Caco-2 (cell line): ENCODE data around the gene SQOR. TPM values are rescaled to one million over a fixed set of nuclear protein-coding genes. Genes with fewer than 3 reads are reported as not detected.
A peak's percentile ranks its signal among the peaks of the same experiment; 100 is the strongest.

Experiments
- BruUV-seq: library from RNA; stranded (reverse); fragments of 400-500 nt; replicated peaks from 2 replicates; lab custom pipeline; 2021; lab: Mats Ljungman, UMichigan
- CTCF ChIA-PET: fragments of 300-600 bp; sonication (Branson Sonifier 250); formaldehyde crosslinking; loops from one replicate; lab custom pipeline; 2022; ENCODE audit warnings: antibody characterized with exemption; lab: Charles Lee
- POLR2A ChIA-PET: fragments of 300-600 bp; sonication (Branson Sonifier 250); formaldehyde crosslinking; loops from one replicate; lab custom pipeline; 2022; ENCODE audit warnings: antibody characterized with exemption; lab: Charles Lee
- DNase-seq, 2 experiments: peaks; one replicate each; pipeline versions ENCODE4 v3.0.0 to v3.0.0-alpha.2; 2020 to 2022
- H3K27me3 ChIP-seq: replicated peaks from 2 replicates; pipeline ENCODE4 v1.6.0; 2011; ENCODE audit warnings: low read length; ENCODE audit not compliant: control insufficient read depth, insufficient read depth
- H3K36me3 ChIP-seq: 2 replicates; pipeline ENCODE4 v1.5.1; 2011; ENCODE audit warnings: low read length; ENCODE audit not compliant: control insufficient read depth, insufficient read depth
- H3K4me1 ChIP-seq: fragments of 250-450 bp; sonication (Bioruptor Pico); 2 replicates; pipeline ENCODE4 v1.5.1; 2020; ENCODE audit warnings: mild to moderate bottlenecking
- H3K4me3 ChIP-seq: 2 replicates; pipeline ENCODE4 v1.5.1; 2011; ENCODE audit warnings: low read depth, mild to moderate bottlenecking, control low read depth, low read length
- H3K9me3 ChIP-seq: fragments of 250-450 bp; sonication (Bioruptor Pico); 2 replicates; pipeline ENCODE4 v1.5.1; 2020; ENCODE audit warnings: mild to moderate bottlenecking, moderate library complexity
- H3K27ac Mint-ChIP-seq: one replicate; pipeline ENCODE4 v1.8.0; 2022; ENCODE audit warnings: mixed read lengths; ENCODE audit not compliant: unreplicated experiment
- H3K27me3 Mint-ChIP-seq: one replicate; pipeline ENCODE4 v1.8.0; 2022; ENCODE audit warnings: mixed read lengths; ENCODE audit not compliant: insufficient read depth, unreplicated experiment
- H3K36me3 Mint-ChIP-seq: one replicate; pipeline ENCODE4 v1.8.0; 2022; ENCODE audit warnings: mild to moderate bottlenecking, mixed read lengths; ENCODE audit not compliant: insufficient read depth, unreplicated experiment
- H3K4me1 Mint-ChIP-seq: one replicate; pipeline ENCODE4 v1.8.0; 2022; ENCODE audit warnings: low read depth, mixed read lengths; ENCODE audit not compliant: unreplicated experiment
- H3K4me3 Mint-ChIP-seq: one replicate; pipeline ENCODE4 v1.8.0; 2022; ENCODE audit warnings: mild to moderate bottlenecking, moderate library complexity, mixed read lengths; ENCODE audit not compliant: unreplicated experiment
- H3K9me3 Mint-ChIP-seq: one replicate; pipeline ENCODE4 v1.8.0; 2022; ENCODE audit warnings: mixed read lengths; ENCODE audit not compliant: unreplicated experiment
- intact Hi-C: fragments of 100-400 bp; cut with micrococcal nuclease; formaldehyde crosslinking; loops from one replicate; pipeline ENCODE4 v1.10.0; 2022; ENCODE audit not compliant: unreplicated experiment
- total RNA-seq: library from RNA; stranded (reverse); gene quantifications from 2 replicates; pipeline ENCODE4 v1.2.3, GENCODE V29; 2022
- TF ChIP-seq, protein P1 (sequence below), 2 experiments: fragments of 200-600 bp in 1 of 2; IDR thresholded peaks; 1 replicate in 1 of 2; 2 replicates in 1 of 2; pipeline versions ENCODE4 v1.5.1 to v1.8.0; 2011 to 2022; ENCODE audit warnings: antibody characterized with exemption in 1 of 2, control low read depth in 1 of 2, inconsistent platforms in 1 of 2, low read depth in 1 of 2, low read length in 1 of 2, mild to moderate bottlenecking in 1 of 2, moderate library complexity in 1 of 2; ENCODE audit not compliant: insufficient read depth in 1 of 2, severe bottlenecking in 1 of 2, unreplicated experiment in 1 of 2

The SQOR gene
- total RNA-seq, 1 experiment from 2014 or later, result 5.0 TPM

DNA sequence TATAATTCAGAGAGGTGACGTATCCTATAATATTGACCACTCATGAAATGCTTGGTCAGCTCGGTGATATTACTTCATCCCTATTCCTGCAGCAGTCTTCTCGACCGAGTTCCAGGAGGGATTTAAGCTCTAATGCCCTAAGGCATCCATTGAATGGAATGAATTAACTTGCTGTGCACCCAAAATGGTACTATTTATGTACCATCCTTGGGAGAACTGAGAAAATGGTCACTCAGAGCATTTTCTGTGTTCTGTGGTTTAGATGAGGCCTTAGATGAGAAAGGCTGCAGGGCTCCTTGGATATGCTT, 47.0 kb upstream of the SQOR start:
- TSS peak; percentile 70 for BruUV-seq
- POLR2A ChIA-PET, result interaction anchor here (0.6 to 1.2 kb wide), 6 partner anchors 7 to 1480 kb away, joined by 3 to 9 read pairs (median 4); no protein-coding TSS in a partner anchor

DNA sequence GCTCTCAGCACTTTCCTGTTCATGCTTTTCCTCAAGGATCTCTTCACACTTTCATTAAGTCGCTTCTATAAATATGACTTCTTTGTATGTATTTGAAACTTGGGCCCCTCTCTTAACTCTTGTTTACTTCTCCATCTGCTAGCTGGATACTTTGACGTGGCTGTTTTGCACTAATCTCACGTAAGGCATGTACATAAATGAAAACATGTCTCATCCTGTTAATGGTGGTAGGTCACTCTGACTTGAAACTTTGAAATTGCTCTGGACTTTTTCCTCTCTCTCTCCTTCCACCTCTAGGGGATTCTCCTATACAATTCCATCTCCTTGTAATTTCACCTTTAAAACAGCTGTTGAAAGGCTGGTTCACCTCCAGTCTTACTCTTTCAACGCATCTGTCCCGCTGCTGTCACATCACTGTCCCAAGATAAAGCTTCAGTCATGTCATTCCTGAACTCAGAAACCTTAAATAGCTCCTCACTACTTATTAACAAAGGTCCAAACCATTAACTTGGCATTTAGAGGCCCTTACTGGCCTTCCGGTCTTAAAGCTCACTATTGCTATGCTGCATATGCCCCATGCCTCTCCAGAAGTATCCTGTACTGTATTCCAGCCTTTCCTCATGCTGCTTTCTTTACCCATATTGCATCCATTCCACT, 46.5 kb upstream of the SQOR start:
- POLR2A ChIA-PET, result interaction anchor here (0.6 kb wide), 1 partner anchor 79 kb away, joined by 3 read pairs; no protein-coding TSS in a partner anchor
- no peak for DNase-seq
- H3K36me3 Mint-ChIP-seq, result peaks cover 8% of the 10 kb centered on the region
- no TSS peak for BruUV-seq
- H3K27me3 Mint-ChIP-seq, result no peaks in the 10 kb centered on the region
- peak overlapping the region; percentile 100 for H3K27ac Mint-ChIP-seq
- H3K4me3 Mint-ChIP-seq, result peak overlapping the region; percentile 81
- CTCF ChIA-PET, result interaction anchor here (1.1 to 2.3 kb wide), 2 partner anchors 13 to 23 kb away, joined by 3 to 8 read pairs; no protein-coding TSS in a partner anchor
- TF ChIP-seq, protein P1, sequence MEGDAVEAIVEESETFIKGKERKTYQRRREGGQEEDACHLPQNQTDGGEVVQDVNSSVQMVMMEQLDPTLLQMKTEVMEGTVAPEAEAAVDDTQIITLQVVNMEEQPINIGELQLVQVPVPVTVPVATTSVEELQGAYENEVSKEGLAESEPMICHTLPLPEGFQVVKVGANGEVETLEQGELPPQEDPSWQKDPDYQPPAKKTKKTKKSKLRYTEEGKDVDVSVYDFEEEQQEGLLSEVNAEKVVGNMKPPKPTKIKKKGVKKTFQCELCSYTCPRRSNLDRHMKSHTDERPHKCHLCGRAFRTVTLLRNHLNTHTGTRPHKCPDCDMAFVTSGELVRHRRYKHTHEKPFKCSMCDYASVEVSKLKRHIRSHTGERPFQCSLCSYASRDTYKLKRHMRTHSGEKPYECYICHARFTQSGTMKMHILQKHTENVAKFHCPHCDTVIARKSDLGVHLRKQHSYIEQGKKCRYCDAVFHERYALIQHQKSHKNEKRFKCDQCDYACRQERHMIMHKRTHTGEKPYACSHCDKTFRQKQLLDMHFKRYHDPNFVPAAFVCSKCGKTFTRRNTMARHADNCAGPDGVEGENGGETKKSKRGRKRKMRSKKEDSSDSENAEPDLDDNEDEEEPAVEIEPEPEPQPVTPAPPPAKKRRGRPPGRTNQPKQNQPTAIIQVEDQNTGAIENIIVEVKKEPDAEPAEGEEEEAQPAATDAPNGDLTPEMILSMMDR (IDR thresholded peaks at IDR 0.05; ENCODE audit: insufficient read depth in 1 of 2, low read depth in 1 of 2, low read length in 1 of 2, severe bottlenecking in 1 of 2, unreplicated experiment in 1 of 2), result no peak
- peaks cover 8% of the 10 kb centered on the region for H3K4me1 Mint-ChIP-seq
- H3K9me3 ChIP-seq, result no peaks in the 10 kb centered on the region
- intact Hi-C loops, result no loop called here
- peaks cover 18% of the 10 kb centered on the region for H3K4me1 ChIP-seq
- H3K27me3 ChIP-seq, result no peaks in the 10 kb centered on the region
- H3K36me3 ChIP-seq, result 0 out of 2 replicates have a peak, but pooled peaks cover 2% of the 10 kb centered on the region
- H3K9me3 Mint-ChIP-seq, result no peaks in the 10 kb centered on the region
- peak overlapping the region; percentile 72 for H3K4me3 ChIP-seq

More for the DNA sequence above, 47.0 kb upstream of the SQOR start:
- Mint-ChIP-seq H3K27me3 (no peaks in the 10 kb centered on the region), H3K4me1 (peaks cover 8% of the 10 kb centered on the region), H3K27ac (peak overlapping the region; percentile 100), H3K9me3 (no peaks in the 10 kb centered on the region), H3K4me3 (peak overlapping the region; percentile 81), H3K36me3 (peaks cover 8% of the 10 kb centered on the region)
- Histone ChIP-seq H3K9me3 (no peaks in the 10 kb centered on the region), H3K4me3 (peak overlapping the region; percentile 72), H3K27me3 (no peaks in the 10 kb centered on the region), H3K4me1 (peaks cover 18% of the 10 kb centered on the region), H3K36me3 (0 out of 2 replicates have a peak, but pooled peaks cover 2% of the 10 kb centered on the region)
- TF ChIP-seq, protein P1 (IDR thresholded peaks at IDR 0.05; ENCODE audit: insufficient read depth in 1 of 2, low read depth in 1 of 2, low read length in 1 of 2, severe bottlenecking in 1 of 2, unreplicated experiment in 1 of 2), result no peak
- intact Hi-C loops, result loop anchor here (2.0 kb wide), 2 partner anchors 27 to 185 kb away; a partner anchor contains a TSS
- CTCF ChIA-PET, result interaction anchor here (1.1 to 2.3 kb wide), 2 partner anchors 12 to 24 kb away, joined by 3 to 8 read pairs; no protein-coding TSS in a partner anchor
- DNase-seq, result no peak

DNA sequence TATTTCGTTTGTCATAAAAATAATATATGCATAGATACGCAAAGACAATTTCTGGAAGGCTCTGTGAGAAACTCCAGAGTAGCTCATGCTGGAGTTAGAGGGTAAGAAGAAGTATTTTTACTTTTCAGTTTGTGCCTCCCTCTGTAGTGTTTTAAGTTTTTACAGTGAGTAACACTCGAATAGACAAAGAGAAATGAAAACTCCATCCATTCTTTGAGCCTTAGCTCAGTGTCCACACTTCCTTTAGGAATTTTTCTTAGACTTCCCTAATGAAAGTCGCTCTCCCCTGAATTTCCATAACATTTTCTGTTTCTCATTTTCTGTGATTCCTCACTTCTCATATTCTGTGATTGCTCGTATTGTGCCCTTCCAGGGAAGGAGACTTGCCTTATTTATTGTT, 45.6 kb upstream of the SQOR start:
- Histone ChIP-seq H3K4me1 (peaks cover 19% of the 10 kb centered on the region), H3K4me3 (no peak overlapping the region), H3K9me3 (no peaks in the 10 kb centered on the region), H3K36me3 (peaks cover 2% of the 10 kb centered on the region; the same call in 1 of the 2 replicates), H3K27me3 (no peaks in the 10 kb centered on the region)
- Mint-ChIP-seq H3K4me1 (peaks cover 15% of the 10 kb centered on the region), H3K36me3 (peaks cover 8% of the 10 kb centered on the region), H3K27ac (no peak overlapping the region), H3K4me3 (peak overlapping the region; percentile 81), H3K9me3 (no peaks in the 10 kb centered on the region), H3K27me3 (no peaks in the 10 kb centered on the region)
- TF ChIP-seq, protein P1 (IDR thresholded peaks at IDR 0.05; ENCODE audit: insufficient read depth in 1 of 2, low read depth in 1 of 2, low read length in 1 of 2, severe bottlenecking in 1 of 2, unreplicated experiment in 1 of 2), result no peak
- POLR2A ChIA-PET, result interaction anchor here (0.6 kb wide), 1 partner anchor 56 kb away, joined by 3 read pairs; no protein-coding TSS in a partner anchor
- CTCF ChIA-PET, result interaction anchor here (2.3 kb wide), 1 partner anchor 22 kb away, joined by 8 read pairs; no protein-coding TSS in a partner anchor
- intact Hi-C loops, result no loop called here
- no TSS peak for BruUV-seq
- no peak for DNase-seq
